ENCODE results near the gene TMEM95. TPM values are rescaled to one million over a fixed set of nuclear protein-coding genes. Genes with fewer than 3 reads are reported as not detected.

The TMEM95 gene
- total RNA-seq, 1 experiment from 2014 or later: 0.50 TPM

GRCh38 chr17:7356756-7357155 is 1.8 kb downstream of the TMEM95 start:
- intact Hi-C loops (cut with micrococcal nuclease; ENCODE audit: unreplicated experiment): loop anchor here (1.0 to 5.0 kb wide), 5 partner anchors 24 to 332 kb away; partner anchors contain the start of genes SENP3, TMEM102, TNK1 and WRAP53
- Histone ChIP-seq H2AFZ (no peak overlapping the region), H3K4me1 (replicated peaks; ENCODE audit: insufficient read depth) (peaks cover 21% of the 10 kb centered on the region; the same call in 1 of the 2 replicates), H3K27ac (no peak overlapping the region), H3F3A (ENCODE audit: insufficient read depth, low read depth) (peaks cover 16% of the 10 kb centered on the region; the same call in 1 of the 2 replicates), H3K79me2 (ENCODE audit: low read depth) (peaks cover 25% of the 10 kb centered on the region), H3K9me3 (ENCODE audit: insufficient read depth, low read depth) (no peaks in the 10 kb centered on the region), H3K4me3 (no peak overlapping the region), H3K4me2 (no peak overlapping the region), H3K9me2 (ENCODE audit: insufficient read depth) (no peaks in the 10 kb centered on the region), H3K36me3 (ENCODE audit: low read depth) (no peaks in the 10 kb centered on the region), H4K20me1 (ENCODE audit: insufficient read depth) (peaks cover 15% of the 10 kb centered on the region), H3K27me3 (ENCODE audit: insufficient read depth, low read depth) (no peaks in the 10 kb centered on the region)
- TF ChIP-seq EZH2 (IDR thresholded peaks at IDR 0.05; ENCODE audit: low read depth) (no peak), CTCF (conservative IDR thresholded peaks at IDR 0.05) (no peak)
- POLR2A ChIA-PET (ENCODE audit: unreplicated experiment): interaction anchor here (0.6 kb wide), 2 partner anchors 203 to 357 kb away, joined by 3 to 6 read pairs; no protein-coding TSS in a partner anchor
- no TSS peak for BruUV-seq (replicated peaks)
- CTCF ChIA-PET: interaction anchor here (0.7 to 1.1 kb wide), 2 partner anchors 151 to 321 kb away, joined by 3 read pairs; partner anchors contain the start of gene SLC16A13
- DNase-seq: no peak

GRCh38 chr17:7357381-7357780 is 2.4 kb downstream of the TMEM95 start:
- intact Hi-C loops (cut with micrococcal nuclease; ENCODE audit: unreplicated experiment): loop anchor here (2.0 to 5.0 kb wide), 3 partner anchors 23 to 331 kb away; partner anchors contain the start of genes TNK1 and WRAP53
- CTCF ChIA-PET: no interaction called here

GRCh38 chr17:7361906-7362305 is 7.0 kb downstream of the TMEM95 start:
- Histone ChIP-seq H3K9me2 (ENCODE audit: insufficient read depth) (no peaks in the 10 kb centered on the region), H2AFZ (no peak overlapping the region), H3K4me3 (no peak overlapping the region), H3K27me3 (ENCODE audit: insufficient read depth, low read depth) (no peaks in the 10 kb centered on the region), H3K79me2 (ENCODE audit: low read depth) (no peaks in the 10 kb centered on the region), H3K9me3 (ENCODE audit: insufficient read depth, low read depth) (no peaks in the 10 kb centered on the region), H3K4me2 (no peak overlapping the region), H3K4me1 (replicated peaks; ENCODE audit: insufficient read depth) (no peaks in the 10 kb centered on the region), H3K36me3 (ENCODE audit: low read depth) (no peaks in the 10 kb centered on the region), H4K20me1 (ENCODE audit: insufficient read depth) (no peaks in the 10 kb centered on the region), H3K27ac (no peak overlapping the region), H3F3A (ENCODE audit: insufficient read depth, low read depth) (no peaks in the 10 kb centered on the region)
- no peak for TF ChIP-seq EZH2 (IDR thresholded peaks at IDR 0.05; ENCODE audit: low read depth)
- TF ChIP-seq CTCF (conservative IDR thresholded peaks at IDR 0.05): no peak
- CTCF ChIA-PET: interaction anchor here (0.6 kb wide), 1 partner anchor 80 kb away, joined by 3 read pairs; no protein-coding TSS in a partner anchor
- DNase-seq: no peak
- POLR2A ChIA-PET (ENCODE audit: unreplicated experiment): interaction anchor here (0.6 kb wide), 1 partner anchor 116 kb away, joined by 11 read pairs; no protein-coding TSS in a partner anchor
- BruUV-seq (replicated peaks): no TSS peak
- intact Hi-C loops (cut with micrococcal nuclease; ENCODE audit: unreplicated experiment): no loop called here

More at GRCh38 chr17:7357381-7357780, 2.4 kb downstream of the TMEM95 start:
- no peak overlapping the region for H2AFZ ChIP-seq
- no peak overlapping the region for H3K4me3 ChIP-seq
- POLR2A ChIA-PET (ENCODE audit: unreplicated experiment): interaction anchor here (0.6 kb wide), 1 partner anchor 35 kb away, joined by 3 read pairs; no protein-coding TSS in a partner anchor
- TF ChIP-seq EZH2 (IDR thresholded peaks at IDR 0.05; ENCODE audit: low read depth) (no peak), CTCF (conservative IDR thresholded peaks at IDR 0.05) (no peak)
- H3F3A ChIP-seq (ENCODE audit: insufficient read depth, low read depth): peaks cover 12% of the 10 kb centered on the region; the same call in 1 of the 2 replicates
- DNase-seq: no peak
- H3K27me3 ChIP-seq (ENCODE audit: insufficient read depth, low read depth): no peaks in the 10 kb centered on the region
- peaks cover 24% of the 10 kb centered on the region for H3K79me2 ChIP-seq (ENCODE audit: low read depth)
- no peaks in the 10 kb centered on the region for H3K9me2 ChIP-seq (ENCODE audit: insufficient read depth)
- no peaks in the 10 kb centered on the region for H3K9me3 ChIP-seq (ENCODE audit: insufficient read depth, low read depth)
- no peak overlapping the region for H3K4me2 ChIP-seq
- H3K27ac ChIP-seq: no peak overlapping the region
- peaks cover 15% of the 10 kb centered on the region for H4K20me1 ChIP-seq (ENCODE audit: insufficient read depth)
- BruUV-seq (replicated peaks): no TSS peak
- no peaks in the 10 kb centered on the region for H3K36me3 ChIP-seq (ENCODE audit: low read depth)
- H3K4me1 ChIP-seq (replicated peaks; ENCODE audit: insufficient read depth): peaks cover 21% of the 10 kb centered on the region; the same call in 1 of the 2 replicates
